ENCODE measurements around the gene DOCK9. TPM values are rescaled to one million over a fixed set of nuclear protein-coding genes. Genes with fewer than 3 reads are reported as not detected.

The DOCK9 gene, protein sequence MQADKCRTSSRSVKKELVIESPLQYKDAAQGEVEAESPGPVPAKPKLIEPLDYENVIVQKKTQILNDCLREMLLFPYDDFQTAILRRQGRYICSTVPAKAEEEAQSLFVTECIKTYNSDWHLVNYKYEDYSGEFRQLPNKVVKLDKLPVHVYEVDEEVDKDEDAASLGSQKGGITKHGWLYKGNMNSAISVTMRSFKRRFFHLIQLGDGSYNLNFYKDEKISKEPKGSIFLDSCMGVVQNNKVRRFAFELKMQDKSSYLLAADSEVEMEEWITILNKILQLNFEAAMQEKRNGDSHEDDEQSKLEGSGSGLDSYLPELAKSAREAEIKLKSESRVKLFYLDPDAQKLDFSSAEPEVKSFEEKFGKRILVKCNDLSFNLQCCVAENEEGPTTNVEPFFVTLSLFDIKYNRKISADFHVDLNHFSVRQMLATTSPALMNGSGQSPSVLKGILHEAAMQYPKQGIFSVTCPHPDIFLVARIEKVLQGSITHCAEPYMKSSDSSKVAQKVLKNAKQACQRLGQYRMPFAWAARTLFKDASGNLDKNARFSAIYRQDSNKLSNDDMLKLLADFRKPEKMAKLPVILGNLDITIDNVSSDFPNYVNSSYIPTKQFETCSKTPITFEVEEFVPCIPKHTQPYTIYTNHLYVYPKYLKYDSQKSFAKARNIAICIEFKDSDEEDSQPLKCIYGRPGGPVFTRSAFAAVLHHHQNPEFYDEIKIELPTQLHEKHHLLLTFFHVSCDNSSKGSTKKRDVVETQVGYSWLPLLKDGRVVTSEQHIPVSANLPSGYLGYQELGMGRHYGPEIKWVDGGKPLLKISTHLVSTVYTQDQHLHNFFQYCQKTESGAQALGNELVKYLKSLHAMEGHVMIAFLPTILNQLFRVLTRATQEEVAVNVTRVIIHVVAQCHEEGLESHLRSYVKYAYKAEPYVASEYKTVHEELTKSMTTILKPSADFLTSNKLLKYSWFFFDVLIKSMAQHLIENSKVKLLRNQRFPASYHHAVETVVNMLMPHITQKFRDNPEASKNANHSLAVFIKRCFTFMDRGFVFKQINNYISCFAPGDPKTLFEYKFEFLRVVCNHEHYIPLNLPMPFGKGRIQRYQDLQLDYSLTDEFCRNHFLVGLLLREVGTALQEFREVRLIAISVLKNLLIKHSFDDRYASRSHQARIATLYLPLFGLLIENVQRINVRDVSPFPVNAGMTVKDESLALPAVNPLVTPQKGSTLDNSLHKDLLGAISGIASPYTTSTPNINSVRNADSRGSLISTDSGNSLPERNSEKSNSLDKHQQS (N-terminal part only)
- 10 to 100 TPM; 31.4 to 46.7 (median 45.6) TPM for total RNA-seq

DNA sequence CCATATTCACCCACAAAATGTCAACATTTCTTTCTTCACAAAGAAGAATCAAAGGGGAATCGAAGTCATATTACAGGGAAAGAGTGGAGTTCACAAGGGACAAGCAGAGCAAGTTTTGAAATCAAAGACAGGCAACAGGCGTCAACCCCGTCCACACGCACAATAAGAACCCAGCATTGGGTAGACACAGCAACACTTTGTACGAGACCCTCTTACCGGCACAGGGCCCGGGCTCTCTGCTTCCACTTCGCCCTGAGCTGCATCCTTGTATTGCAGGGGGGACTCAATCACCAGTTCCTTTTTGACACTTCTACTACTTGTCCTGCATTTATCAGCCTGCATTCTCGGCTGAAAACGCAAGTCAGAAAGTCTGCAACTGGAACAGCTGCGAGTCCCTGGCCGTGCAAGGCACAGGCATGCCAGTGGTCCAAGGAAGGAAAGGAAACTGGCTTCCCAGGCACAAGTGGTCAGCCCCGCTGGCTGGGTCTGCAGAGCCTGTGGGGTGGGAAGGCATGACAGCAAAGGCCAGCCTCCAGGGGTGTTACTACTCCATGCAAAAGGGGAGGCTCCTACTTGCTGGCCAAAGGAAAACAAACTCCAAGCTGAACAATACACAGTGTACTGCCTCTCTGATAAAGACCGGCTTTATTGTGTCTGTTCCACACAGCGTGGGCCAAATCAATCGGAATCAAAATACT, at the start of gene DOCK9:
Gene DOCK9 (minus strand): TSS at position 497 of the 698 bp plus-strand sequence. CDS start 155 bp downstream, at position 342.
- DNase-seq (peak; percentile 23 to 35), ATAC-seq (peak; percentile 86 to 90)
- Histone ChIP-seq H3K36me3 (no peaks in the 10 kb centered on the region), H3K27me3 (peaks cover 0 to 4% (median 0%) of the 10 kb centered on the region in 3 donors), H3K4me1 (peaks cover 0 to 8% of the 10 kb centered on the region in 2 donors), H3K4me3 (peak within 1 kb of the TSS; percentile 43 to 64 (median 54)), H3K9me3 (no peaks in the 10 kb centered on the region), H3K27ac (peak within 1 kb of the TSS; percentile 41 to 77 (median 66))
- in situ Hi-C loops (cut with MboI; ENCODE audit: low sequenced_read_pairs in 4 of 4) = no loop called here
- TF ChIP-seq, protein P1, sequence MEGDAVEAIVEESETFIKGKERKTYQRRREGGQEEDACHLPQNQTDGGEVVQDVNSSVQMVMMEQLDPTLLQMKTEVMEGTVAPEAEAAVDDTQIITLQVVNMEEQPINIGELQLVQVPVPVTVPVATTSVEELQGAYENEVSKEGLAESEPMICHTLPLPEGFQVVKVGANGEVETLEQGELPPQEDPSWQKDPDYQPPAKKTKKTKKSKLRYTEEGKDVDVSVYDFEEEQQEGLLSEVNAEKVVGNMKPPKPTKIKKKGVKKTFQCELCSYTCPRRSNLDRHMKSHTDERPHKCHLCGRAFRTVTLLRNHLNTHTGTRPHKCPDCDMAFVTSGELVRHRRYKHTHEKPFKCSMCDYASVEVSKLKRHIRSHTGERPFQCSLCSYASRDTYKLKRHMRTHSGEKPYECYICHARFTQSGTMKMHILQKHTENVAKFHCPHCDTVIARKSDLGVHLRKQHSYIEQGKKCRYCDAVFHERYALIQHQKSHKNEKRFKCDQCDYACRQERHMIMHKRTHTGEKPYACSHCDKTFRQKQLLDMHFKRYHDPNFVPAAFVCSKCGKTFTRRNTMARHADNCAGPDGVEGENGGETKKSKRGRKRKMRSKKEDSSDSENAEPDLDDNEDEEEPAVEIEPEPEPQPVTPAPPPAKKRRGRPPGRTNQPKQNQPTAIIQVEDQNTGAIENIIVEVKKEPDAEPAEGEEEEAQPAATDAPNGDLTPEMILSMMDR (IDR thresholded peaks at IDR 0.05 in 4 of 5, conservative IDR thresholded peaks at IDR 0.05 in 1 of 5) = no peak
- peak; percentile 46 to 76 for TF ChIP-seq POLR2A (IDR thresholded peaks at IDR 0.05)
- intact Hi-C loops (cut with DNase I; ENCODE audit: low total_unique reads) = loop anchor here (5.0 kb wide), 1 partner anchor 50 kb away; no protein-coding TSS in a partner anchor

DNA sequence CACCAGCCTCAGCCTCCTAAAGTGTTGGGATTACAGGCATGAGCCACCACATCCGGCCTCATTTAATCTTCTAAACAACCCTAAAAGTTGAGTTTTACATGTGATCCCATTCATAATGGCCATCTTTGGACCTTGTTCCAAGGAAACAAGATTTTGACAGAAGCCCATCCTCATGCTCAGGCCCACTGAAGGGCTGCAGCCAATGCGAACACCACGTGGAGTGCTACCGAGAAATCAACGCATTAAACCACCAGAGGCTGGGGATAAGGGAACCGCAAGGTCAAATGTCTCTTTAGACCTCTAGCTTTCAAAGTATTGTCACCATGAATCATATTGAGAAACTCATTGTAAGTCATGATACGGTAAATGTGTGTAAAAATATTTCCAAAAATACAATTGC, 49.4 kb upstream of the DOCK9 start:
- ATAC-seq (no peak), DNase-seq (no peak)
- Histone ChIP-seq H3K27me3 (no peaks in the 10 kb centered on the region), H3K9me3 (no peaks in the 10 kb centered on the region), H3K27ac (no peak overlapping the region), H3K36me3 (no peaks in the 10 kb centered on the region), H3K4me1 (peaks cover 0 to 12% of the 10 kb centered on the region in 2 donors), H3K4me3 (no peak overlapping the region)
- in situ Hi-C loops (cut with MboI; ENCODE audit: low sequenced_read_pairs in 4 of 4) = no loop called here
- intact Hi-C loops (cut with DNase I; ENCODE audit: low total_unique reads) = no loop called here
- TF ChIP-seq POLR2A (IDR thresholded peaks at IDR 0.05) = no peak
- TF ChIP-seq, protein P1 (IDR thresholded peaks at IDR 0.05 in 4 of 5, conservative IDR thresholded peaks at IDR 0.05 in 1 of 5) = no peak

DNA sequence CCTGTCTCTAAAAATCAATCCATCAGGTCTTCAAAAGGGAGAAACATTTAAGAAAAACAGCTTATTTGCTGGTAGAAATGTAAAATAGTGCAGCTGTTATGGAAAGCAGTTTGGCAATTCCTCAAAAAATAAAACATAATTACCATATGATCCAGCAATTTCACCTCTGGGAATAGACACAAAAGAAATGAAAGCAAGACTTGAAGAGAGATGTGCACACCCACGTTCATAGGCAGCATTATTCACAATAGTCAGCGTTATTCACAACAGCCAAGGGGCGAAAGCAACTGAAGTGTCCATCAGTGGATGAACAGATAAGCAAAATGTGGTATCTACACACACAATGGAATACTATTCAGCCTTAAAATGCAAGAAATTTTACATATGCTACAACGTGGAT, 45.1 kb upstream of the DOCK9 start:
- no peak for ATAC-seq
- Histone ChIP-seq H3K4me1 (peaks cover 0 to 12% of the 10 kb centered on the region in 2 donors), H3K27me3 (no peaks in the 10 kb centered on the region), H3K27ac (peak overlapping the region in 1 of 4 donors; percentile 8), H3K4me3 (no peak overlapping the region), H3K36me3 (no peaks in the 10 kb centered on the region), H3K9me3 (no peaks in the 10 kb centered on the region)
- in situ Hi-C loops (cut with MboI; ENCODE audit: low sequenced_read_pairs in 4 of 4) = no loop called here
- TF ChIP-seq POLR2A (IDR thresholded peaks at IDR 0.05) = no peak
- TF ChIP-seq, protein P1 (IDR thresholded peaks at IDR 0.05 in 4 of 5, conservative IDR thresholded peaks at IDR 0.05 in 1 of 5) = no peak
- no peak for DNase-seq
- intact Hi-C loops (cut with DNase I; ENCODE audit: low total_unique reads) = no loop called here

Measured in gastrocnemius medialis (tissue), 4 donors.